IPS-20b (cell line): ENCODE results near the gene SSX2B.
"Not testable (repeated sequence)": the region's sequence is repeated elsewhere in the genome, so short reads cannot be mapped to it uniquely, and the experiment has no call there.

ENCODE experiments used
- H3K27ac ChIP-seq: one replicate; pipeline ENCODE4 v1.5.1; 2013; ENCODE audit warnings: low read length
- H3K27me3 ChIP-seq: 2 replicates; pipeline ENCODE4 v1.6.1; 2013; ENCODE audit warnings: mild to moderate bottlenecking, low read length, inconsistent platforms; ENCODE audit not compliant: insufficient read depth
- H3K36me3 ChIP-seq: 2 replicates; pipeline ENCODE4 v1.6.1; 2013; ENCODE audit warnings: low read depth, mild to moderate bottlenecking, inconsistent platforms, low read length, moderate library complexity; ENCODE audit not compliant: insufficient read depth
- H3K4me1 ChIP-seq: 2 replicates; pipeline ENCODE4 v1.6.1; 2013; ENCODE audit warnings: mild to moderate bottlenecking, control low read depth, inconsistent platforms, low read length, moderate library complexity; ENCODE audit not compliant: insufficient read depth
- H3K4me3 ChIP-seq: 2 replicates; pipeline ENCODE4 v1.5.1; 2013; ENCODE audit warnings: mild to moderate bottlenecking, low read length, inconsistent platforms
- H3K9ac ChIP-seq: 2 replicates; pipeline ENCODE4 v1.6.1; 2013; ENCODE audit warnings: low read depth, mild to moderate bottlenecking, inconsistent platforms, low read length, moderate library complexity
- H3K9me3 ChIP-seq: 2 replicates; pipeline ENCODE4 v1.6.1; 2013; ENCODE audit warnings: mild to moderate bottlenecking, low read depth, low read length, inconsistent platforms; ENCODE audit not compliant: insufficient read depth

Gene SSX2B

GRCh38 chrX:52750952-52751351 lies at the start of gene SSX2B:
SSX2B (plus strand) TSS chrX:52751252; CDS start chrX:52752681, 1,429 bp downstream.
- not testable (repeated sequence) for H3K9ac ChIP-seq, H3K27me3 ChIP-seq, H3K4me3 ChIP-seq, H3K4me1 ChIP-seq, H3K36me3 ChIP-seq, H3K9me3 ChIP-seq, H3K27ac ChIP-seq

GRCh38 chrX:52707078-52707477 lies 44.0 kb upstream of the SSX2B start, which contains the start of gene SSX2:
SSX2 (minus strand) TSS chrX:52707178; CDS start chrX:52705749, 1,429 bp downstream.
- H3K9ac ChIP-seq, H3K4me1 ChIP-seq, H3K27ac ChIP-seq, H3K36me3 ChIP-seq, H3K9me3 ChIP-seq, H3K27me3 ChIP-seq, H3K4me3 ChIP-seq: not testable (repeated sequence)

- not testable (repeated sequence) for H3K27me3 ChIP-seq, H3K4me3 ChIP-seq, H3K27ac ChIP-seq, H3K9me3 ChIP-seq, H3K36me3 ChIP-seq, H3K9ac ChIP-seq, H3K4me1 ChIP-seq
Observed at GRCh38 chrX:52765983-52766382, 14.9 kb downstream of the SSX2B start.

GRCh38 chrX:52773504-52773903 lies 22.5 kb downstream of the SSX2B start:
- H3K9me3 ChIP-seq, H3K4me3 ChIP-seq, H3K27me3 ChIP-seq, H3K9ac ChIP-seq, H3K4me1 ChIP-seq, H3K27ac ChIP-seq, H3K36me3 ChIP-seq: not testable (repeated sequence)

- H3K27me3 ChIP-seq, H3K4me3 ChIP-seq, H3K9me3 ChIP-seq, H3K27ac ChIP-seq, H3K9ac ChIP-seq, H3K4me1 ChIP-seq, H3K36me3 ChIP-seq: not testable (repeated sequence)
Observed at GRCh38 chrX:52797327-52797726, 46.3 kb downstream of the SSX2B start, which contains the start of gene SPANXN5. SPANXN5 (minus strand) TSS chrX:52797427; CDS start chrX:52797348, 79 bp downstream.

- H3K9me3 ChIP-seq, H3K4me1 ChIP-seq, H3K27ac ChIP-seq, H3K27me3 ChIP-seq, H3K36me3 ChIP-seq, H3K4me3 ChIP-seq, H3K9ac ChIP-seq: not testable (repeated sequence)
Observed at GRCh38 chrX:52804876-52805275, 53.8 kb downstream of the SSX2B start.
